Endothelial cell of umbilical vein (primary cell): Measurements from ENCODE around the gene CLIC5. TPM values are rescaled to one million over a fixed set of nuclear protein-coding genes. Genes with fewer than 3 reads are reported as not detected.

Experiments used
- BruUV-seq: library from RNA; stranded (reverse); fragments of 400-500 nt; replicated peaks from 2 replicates; lab custom pipeline; 2021; lab: Mats Ljungman, UMichigan
- CTCF ChIA-PET: fragments of 300-600, 350-600 bp; sonication (Branson Sonifier 250); formaldehyde crosslinking; loops from one replicate; lab custom pipeline; 2021; ENCODE audit warnings: antibody characterized with exemption, inconsistent platforms; lab: Charles Lee
- POLR2A ChIA-PET: fragments of 300-600, 350-600 bp; sonication (Branson Sonifier 250); formaldehyde crosslinking; loops from one replicate; lab custom pipeline; 2021; ENCODE audit warnings: antibody characterized with exemption, inconsistent platforms; lab: Charles Lee
- DNase-seq: peaks from one replicate; pipeline ENCODE4 v3.0.0-alpha.2; 2011; ENCODE audit warnings: low read depth, low spot score
- FAIRE-seq: peaks from 2 replicates; lab custom pipeline; 2011; peaks lifted over from hg19 to GRCh38; lab: Jason Lieb, UNC
- H2AFZ ChIP-seq: 2 replicates; pipeline ENCODE4 v1.6.0; 2012; ENCODE audit warnings: low read depth, low read length, control low read depth, inconsistent platforms
- H3K27ac ChIP-seq: 2 replicates; pipeline ENCODE4 v1.5.1; 2011; ENCODE audit warnings: low read depth, mild to moderate bottlenecking, control low read depth, low read length, moderate library complexity; ENCODE audit not compliant: insufficient read depth
- H3K27me3 ChIP-seq, 2 experiments: 2 replicates each; pipeline versions ENCODE4 v1.6.0 to v1.6.1; 2011; ENCODE audit warnings: low read length in 2 of 2, mixed read lengths in 1 of 2; ENCODE audit not compliant: control insufficient read depth in 2 of 2, insufficient read depth in 2 of 2
- H3K36me3 ChIP-seq, 2 experiments: 2 replicates in 1 of 2; 3 replicates in 1 of 2; pipeline ENCODE4 v1.5.1; 2011; ENCODE audit warnings: low read length in 2 of 2, mild to moderate bottlenecking in 1 of 2, moderate library complexity in 1 of 2; ENCODE audit not compliant: control insufficient read depth in 2 of 2, insufficient read depth in 2 of 2; ENCODE audit errors: extremely low read depth in 1 of 2
- H3K4me1 ChIP-seq: 3 replicates; pipeline ENCODE4 v1.5.1; 2011; ENCODE audit warnings: mild to moderate bottlenecking, low read length; ENCODE audit not compliant: control insufficient read depth, insufficient read depth; ENCODE audit errors: extremely low read depth
- H3K4me2 ChIP-seq: 2 replicates; pipeline ENCODE4 v1.6.1; 2011; ENCODE audit warnings: low read length, control low read depth, mixed read lengths; ENCODE audit not compliant: insufficient read depth
- H3K4me3 ChIP-seq, 3 experiments: fragments of 200-600 bp in 1 of 3; sonication (generic), shearing (Covaris generic) in 1 of 3; replicated peaks in 1 of 3; 2 replicates each; pipeline ENCODE4 v1.5.1; 2011 to 2016; ENCODE audit warnings: control low read depth in 3 of 3, low read length in 3 of 3, mild to moderate bottlenecking in 2 of 3, inconsistent platforms in 1 of 3, low read depth in 1 of 3, moderate library complexity in 1 of 3; ENCODE audit not compliant: insufficient read depth in 1 of 3
- H3K79me2 ChIP-seq: 2 replicates; pipeline ENCODE4 v1.6.0; 2012; ENCODE audit warnings: low read length, inconsistent platforms; ENCODE audit not compliant: control insufficient read depth, insufficient read depth
- H3K9ac ChIP-seq: replicated peaks from 2 replicates; pipeline ENCODE3; 2011; ENCODE audit warnings: low read length, control low read depth; ENCODE audit not compliant: insufficient read depth; ENCODE audit errors: extremely low read depth
- H3K9me1 ChIP-seq: replicated peaks from 3 replicates; pipeline ENCODE4 v1.6.0; 2011; ENCODE audit warnings: mild to moderate bottlenecking, low read length; ENCODE audit not compliant: control insufficient read depth, insufficient read depth; ENCODE audit errors: extremely low read depth
- H3K9me3 ChIP-seq: replicated peaks from 2 replicates; pipeline ENCODE4 v1.5.1; 2012; ENCODE audit warnings: low read length, inconsistent platforms; ENCODE audit not compliant: control insufficient read depth, insufficient read depth
- H4K20me1 ChIP-seq: replicated peaks from 2 replicates; pipeline ENCODE3; 2011; ENCODE audit warnings: mild to moderate bottlenecking, low read length; ENCODE audit not compliant: control insufficient read depth, insufficient read depth; ENCODE audit errors: extremely low read depth
- EZH2 ChIP-seq: IDR thresholded peaks from 2 replicates; pipeline ENCODE4 v1.6.1; 2012; ENCODE audit warnings: borderline replicate concordance, low read depth, mild to moderate bottlenecking, moderate library complexity, low read length, inconsistent platforms; ENCODE audit not compliant: severe bottlenecking
- FOS ChIP-seq: IDR thresholded peaks from 2 replicates; pipeline ENCODE4 v1.6.1; 2011; ENCODE audit warnings: mild to moderate bottlenecking, low read length, moderate library complexity, borderline replicate concordance; ENCODE audit not compliant: insufficient read depth
- GATA2 ChIP-seq: IDR thresholded peaks from 2 replicates; pipeline ENCODE4 v1.7.0; 2011; ENCODE audit warnings: low read depth, mild to moderate bottlenecking, moderate library complexity, mixed read lengths, low read length; ENCODE audit not compliant: insufficient read length, insufficient read depth
- JUN ChIP-seq: IDR thresholded peaks from 2 replicates; pipeline ENCODE4 v1.6.1; 2011; ENCODE audit warnings: borderline replicate concordance, low read depth; ENCODE audit not compliant: insufficient read length, insufficient read depth
- MYC ChIP-seq: IDR thresholded peaks from one replicate; pipeline ENCODE4 v1.6.1; 2011; ENCODE audit warnings: mild to moderate bottlenecking, low read depth, low read length
- POLR2A ChIP-seq: IDR thresholded peaks from 2 replicates; pipeline ENCODE4 v1.6.1; 2012; ENCODE audit warnings: low read depth, mild to moderate bottlenecking, control low read depth, low read length
- POLR2AphosphoS5 ChIP-seq: IDR thresholded peaks from 2 replicates; pipeline ENCODE4 v1.6.1; 2012; ENCODE audit warnings: low read depth, mild to moderate bottlenecking, control low read depth, low read length, moderate library complexity; ENCODE audit not compliant: insufficient read depth
- dilution Hi-C: fragments of 300-500 bp; cut with MboI; formaldehyde crosslinking; loops from one replicate; pipeline ENCODE4 v1.15.0; 2019; ENCODE audit warnings: low sequenced_read_pairs; ENCODE audit not compliant: extremely low pct_ligation_motif_present
- intact Hi-C: fragments of 100-400 bp; cut with micrococcal nuclease; formaldehyde crosslinking; loops from one replicate; pipeline ENCODE4 v1.10.0; 2022
- polyA plus RNA-seq, 4 experiments: library from polyadenylated mRNA; depleted of rRNA in 3 of 4; stranded (reverse) in 3 of 4; unstranded in 1 of 4; fragments of >200 nt; gene quantifications; 2 replicates each; pipeline versions ENCODE4 v1.2.1 to v1.2.3, GENCODE V29; 2011 to 2012; ENCODE audit warnings: missing spikeins in 1 of 4
- total RNA-seq: library from RNA; stranded (reverse); gene quantifications from 2 replicates; pipeline ENCODE4 v1.2.3, GENCODE V29; 2021
- TF ChIP-seq, protein P1 (sequence below): IDR thresholded peaks from 2 replicates; pipeline ENCODE4 v1.6.1; 2011; ENCODE audit not compliant: insufficient read depth, insufficient read length
- TF ChIP-seq, protein P2 (sequence below), 2 donors: IDR thresholded peaks; 1 replicate in 1 of 2; 2 replicates in 1 of 2; pipeline ENCODE4 v1.5.1; 2011; ENCODE audit warnings: low read length in 2 of 2, mild to moderate bottlenecking in 2 of 2, moderate library complexity in 2 of 2, control low read depth in 1 of 2, inconsistent platforms in 1 of 2, low read depth in 1 of 2; ENCODE audit not compliant: insufficient read depth in 1 of 2; ENCODE audit errors: extremely low read depth in 1 of 2

Gene CLIC5
- total and polyA plus RNA-seq, 2 donors (not counting 3 experiments of a cell fraction or from before 2014, with no cell fraction given) = 0.07 TPM; not detected in 1

DNA sequence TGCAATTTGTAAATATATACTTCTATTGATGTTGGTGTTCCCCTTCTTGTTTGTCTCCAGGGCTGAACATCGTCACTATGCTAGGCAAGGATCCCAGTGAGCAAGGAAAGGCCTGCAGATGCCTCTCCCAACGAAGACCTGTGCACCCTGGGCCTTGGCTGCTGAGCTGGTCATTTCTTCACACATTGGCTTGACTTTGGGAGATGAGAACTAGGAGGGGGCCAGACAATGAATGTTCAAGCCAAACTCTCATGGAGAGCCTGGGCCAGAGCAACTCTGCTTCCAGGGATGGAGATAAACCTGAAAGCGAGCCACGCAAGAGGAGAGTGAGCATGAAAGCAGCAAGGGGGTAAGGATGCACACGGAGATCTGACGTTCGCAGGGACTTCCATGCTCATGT is 104.0 kb downstream of the CLIC5 start:
- Histone ChIP-seq H3K9ac (no peak overlapping the region), H4K20me1 (no peaks in the 10 kb centered on the region), H3K4me2 (no peak overlapping the region), H3K79me2 (no peaks in the 10 kb centered on the region), H3K27me3 (no peaks in the 10 kb centered on the region), H2AFZ (no peak overlapping the region), H3K4me3 (no peak overlapping the region), H3K9me3 (no peaks in the 10 kb centered on the region), H3K27ac (no peak overlapping the region), H3K4me1 (no peaks in the 10 kb centered on the region), H3K36me3 (no peaks in the 10 kb centered on the region), H3K9me1 (no peaks in the 10 kb centered on the region)
- intact Hi-C loops (no loop called here), dilution Hi-C loops (no loop called here)
- no peak for FAIRE-seq
- ChIA-PET POLR2A (no interaction called here), CTCF (interaction anchor here (1.1 kb wide), 1 partner anchor 19 kb away, joined by 4 read pairs; no protein-coding TSS in a partner anchor)
- DNase-seq = no peak
- no TSS peak for BruUV-seq
- TF ChIP-seq EZH2 (no peak), POLR2AphosphoS5 (no peak), JUN (no peak), MYC (no peak), POLR2A (no peak), GATA2 (no peak), FOS (no peak)
- TF ChIP-seq, protein P1, sequence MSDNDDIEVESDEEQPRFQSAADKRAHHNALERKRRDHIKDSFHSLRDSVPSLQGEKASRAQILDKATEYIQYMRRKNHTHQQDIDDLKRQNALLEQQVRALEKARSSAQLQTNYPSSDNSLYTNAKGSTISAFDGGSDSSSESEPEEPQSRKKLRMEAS = no peak
- TF ChIP-seq, protein P2, sequence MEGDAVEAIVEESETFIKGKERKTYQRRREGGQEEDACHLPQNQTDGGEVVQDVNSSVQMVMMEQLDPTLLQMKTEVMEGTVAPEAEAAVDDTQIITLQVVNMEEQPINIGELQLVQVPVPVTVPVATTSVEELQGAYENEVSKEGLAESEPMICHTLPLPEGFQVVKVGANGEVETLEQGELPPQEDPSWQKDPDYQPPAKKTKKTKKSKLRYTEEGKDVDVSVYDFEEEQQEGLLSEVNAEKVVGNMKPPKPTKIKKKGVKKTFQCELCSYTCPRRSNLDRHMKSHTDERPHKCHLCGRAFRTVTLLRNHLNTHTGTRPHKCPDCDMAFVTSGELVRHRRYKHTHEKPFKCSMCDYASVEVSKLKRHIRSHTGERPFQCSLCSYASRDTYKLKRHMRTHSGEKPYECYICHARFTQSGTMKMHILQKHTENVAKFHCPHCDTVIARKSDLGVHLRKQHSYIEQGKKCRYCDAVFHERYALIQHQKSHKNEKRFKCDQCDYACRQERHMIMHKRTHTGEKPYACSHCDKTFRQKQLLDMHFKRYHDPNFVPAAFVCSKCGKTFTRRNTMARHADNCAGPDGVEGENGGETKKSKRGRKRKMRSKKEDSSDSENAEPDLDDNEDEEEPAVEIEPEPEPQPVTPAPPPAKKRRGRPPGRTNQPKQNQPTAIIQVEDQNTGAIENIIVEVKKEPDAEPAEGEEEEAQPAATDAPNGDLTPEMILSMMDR (IDR thresholded peaks at IDR 0.05; ENCODE audit: extremely low read depth in 1 of 2, insufficient read depth in 1 of 2, low read depth in 1 of 2, low read length in 2 of 2) = no peak
